Measurements from ENCODE around the gene C1orf216.
"Not testable (repeated sequence)": the region's sequence is repeated elsewhere in the genome, so short reads cannot be mapped to it uniquely, and the experiment has no call there.

Gene C1orf216

DNA sequence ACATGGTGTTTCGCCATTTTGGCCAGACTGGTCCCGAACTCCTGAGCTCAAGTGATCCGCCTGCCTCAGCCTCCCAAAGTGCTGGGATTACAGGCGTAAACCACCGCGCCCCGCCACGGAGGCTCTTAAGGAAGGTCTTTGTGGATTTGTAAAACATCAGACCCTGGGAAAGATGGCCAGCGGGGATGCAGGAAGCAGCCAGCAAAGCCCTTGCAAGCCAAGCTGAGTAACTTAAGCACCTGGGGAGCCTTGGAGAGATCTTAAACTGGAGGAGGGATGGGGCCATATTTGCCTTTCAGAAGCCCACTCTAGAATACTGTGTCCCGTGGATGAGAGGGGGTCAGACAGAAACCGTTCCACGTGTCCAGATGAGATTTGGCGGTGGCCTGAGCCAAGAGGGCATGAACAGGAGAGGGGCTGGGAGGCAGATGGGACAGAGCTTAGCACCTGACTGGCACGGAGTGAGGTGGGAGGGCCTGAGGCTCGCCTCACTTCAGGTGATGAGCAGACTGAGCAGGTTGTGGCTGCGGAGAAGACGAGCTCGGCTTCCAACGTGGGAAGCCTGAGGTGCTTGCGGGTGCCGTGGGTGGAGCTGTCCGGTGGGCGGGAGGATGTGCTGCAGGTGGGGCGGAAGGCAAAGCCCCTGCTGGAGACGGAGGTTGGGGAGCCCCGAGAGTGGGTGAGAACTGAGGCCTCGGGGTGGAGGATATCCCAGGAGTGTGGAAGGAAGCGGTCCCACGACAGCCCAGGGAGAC lies 11.7 kb downstream of the C1orf216 start:
- DNase-seq (ENCODE audit: low read depth in 2 of 2): no peak

DNA sequence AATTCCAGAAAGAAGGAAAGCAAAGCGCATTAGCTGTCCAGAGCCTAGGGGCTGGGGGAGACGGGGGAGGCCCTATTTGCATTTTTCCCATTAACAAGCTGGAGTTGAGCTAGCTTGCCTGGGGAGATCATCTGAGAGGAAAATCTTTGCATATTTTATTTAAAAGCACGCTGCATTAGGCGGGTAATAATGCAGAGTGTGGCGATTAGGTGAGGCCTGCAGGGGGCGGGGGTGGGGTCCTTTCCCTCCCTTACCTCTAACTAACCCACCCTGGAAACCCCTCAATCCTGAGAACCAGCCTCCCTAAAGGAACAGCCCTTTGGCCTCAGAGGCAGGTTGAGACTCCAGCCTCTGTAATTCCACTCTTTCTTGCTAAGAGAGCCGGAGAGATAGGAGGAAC lies 16.2 kb downstream of the C1orf216 start:
- no peak for DNase-seq (ENCODE audit: low read depth in 2 of 2)

DNA sequence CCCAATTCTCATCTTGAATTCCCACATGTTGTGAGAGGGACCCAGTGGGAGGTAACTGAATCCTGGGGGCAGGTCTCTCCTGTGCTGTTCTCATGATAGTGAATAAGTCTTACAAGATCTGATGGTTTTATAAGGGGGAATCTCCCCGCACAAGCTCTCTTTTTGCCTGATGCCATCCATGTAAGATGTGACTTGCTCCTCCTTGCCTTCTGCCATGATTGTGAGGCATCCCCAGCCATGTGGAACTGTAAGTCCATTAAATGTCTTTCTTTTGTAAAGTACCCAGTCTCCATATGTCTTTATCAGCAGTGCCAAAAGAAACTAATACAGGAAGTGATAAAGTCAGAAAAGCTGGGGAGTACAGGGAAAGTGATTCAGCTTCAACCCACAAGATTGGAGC lies 19.5 kb downstream of the C1orf216 start:
- DNase-seq (ENCODE audit: low read depth in 2 of 2): not testable (repeated sequence)

DNA sequence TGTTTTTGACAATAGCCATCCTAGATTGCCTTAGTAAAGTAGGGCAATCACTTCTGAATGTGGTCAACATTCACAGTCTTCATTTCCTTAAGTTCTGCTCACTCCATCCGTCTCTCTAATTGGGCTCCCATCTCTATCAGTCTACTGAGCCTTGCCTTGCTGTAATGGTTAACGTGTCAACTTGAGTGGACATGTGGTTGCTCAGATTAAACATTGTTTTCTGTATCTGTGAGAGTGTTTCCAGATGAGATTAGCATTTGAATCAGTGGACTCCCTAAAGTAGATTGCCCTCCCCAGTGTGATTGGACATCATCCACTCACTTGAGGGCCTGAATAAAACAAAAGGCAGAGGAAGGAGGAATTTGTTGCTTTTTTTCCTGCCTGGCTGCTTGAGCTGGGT lies 26.4 kb downstream of the C1orf216 start:
- DNase-seq (ENCODE audit: low read depth in 2 of 2): no peak

DNA sequence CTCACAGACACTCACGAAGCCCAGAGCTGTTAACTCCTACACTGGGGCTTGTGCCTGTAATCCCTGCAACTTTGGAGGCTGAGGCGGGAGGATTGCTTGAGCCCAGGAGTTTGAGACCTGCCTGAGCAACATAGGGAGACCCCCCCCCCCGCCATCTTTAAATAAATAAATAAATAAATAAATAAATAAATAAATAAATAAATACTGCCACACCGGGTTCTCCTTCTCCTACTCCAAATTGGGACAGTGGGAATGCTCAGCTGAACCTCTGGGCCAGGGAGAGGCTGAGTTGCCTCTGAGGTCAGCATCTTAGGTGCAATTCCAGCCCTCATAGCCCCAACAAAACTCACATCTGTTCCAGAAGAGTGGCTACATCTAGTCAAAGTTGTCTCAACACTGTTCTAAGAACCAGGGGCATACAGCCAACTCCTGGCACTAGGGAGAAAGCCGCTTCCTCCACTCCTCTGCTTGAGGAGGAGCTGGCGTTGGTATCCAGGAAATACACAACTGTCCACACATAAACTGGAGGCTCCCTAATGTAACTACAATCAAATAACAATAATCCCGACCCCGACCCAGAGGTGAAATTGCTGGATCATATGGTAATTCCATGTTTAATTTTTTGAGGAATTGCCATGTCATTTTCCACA lies 27.0 kb downstream of the C1orf216 start:
- no peak for DNase-seq (ENCODE audit: low read depth in 2 of 2)

DNA sequence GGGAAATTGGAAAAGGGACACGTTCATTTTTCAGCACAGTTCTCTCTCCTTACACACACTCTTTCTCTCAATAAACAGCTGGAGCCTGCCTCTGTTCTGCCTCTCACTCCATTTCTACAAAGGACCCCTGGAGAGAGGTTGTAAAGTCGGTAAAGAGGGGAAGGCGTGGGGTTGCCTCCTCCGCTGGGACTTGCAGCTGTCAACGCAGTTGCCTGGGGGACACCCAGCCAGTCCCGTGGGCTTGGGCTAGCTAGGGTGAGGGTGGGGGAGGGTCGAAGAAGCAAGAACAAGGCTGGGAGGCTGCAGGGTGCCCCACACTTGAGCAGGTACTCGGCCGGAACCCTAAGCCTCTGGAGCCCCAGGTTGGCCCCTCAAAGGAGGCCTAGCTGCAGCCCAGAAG lies 27.6 kb downstream of the C1orf216 start:
- no peak for DNase-seq (ENCODE audit: low read depth in 2 of 2)

DNA sequence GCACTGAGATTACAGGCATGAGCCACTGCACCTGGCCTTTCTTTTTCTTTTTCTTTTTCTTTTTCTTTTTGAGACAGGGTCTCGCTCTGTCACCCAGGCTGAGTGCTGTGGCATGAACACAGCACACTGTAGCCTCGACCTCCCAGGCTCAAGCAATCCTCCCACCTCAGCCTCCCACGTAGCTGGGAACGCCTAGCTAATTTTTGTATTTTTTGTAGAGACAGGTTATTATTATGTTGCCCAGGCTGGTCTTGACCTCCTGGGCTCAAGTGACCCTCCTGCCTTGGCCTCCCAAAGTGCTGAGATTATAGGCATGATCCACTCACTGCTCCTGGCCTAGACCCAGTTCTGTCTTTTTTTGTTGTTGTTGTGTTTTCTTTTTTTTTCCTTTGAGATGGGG lies 28.6 kb downstream of the C1orf216 start:
- not testable (repeated sequence) for DNase-seq (ENCODE audit: low read depth in 2 of 2)

DNA sequence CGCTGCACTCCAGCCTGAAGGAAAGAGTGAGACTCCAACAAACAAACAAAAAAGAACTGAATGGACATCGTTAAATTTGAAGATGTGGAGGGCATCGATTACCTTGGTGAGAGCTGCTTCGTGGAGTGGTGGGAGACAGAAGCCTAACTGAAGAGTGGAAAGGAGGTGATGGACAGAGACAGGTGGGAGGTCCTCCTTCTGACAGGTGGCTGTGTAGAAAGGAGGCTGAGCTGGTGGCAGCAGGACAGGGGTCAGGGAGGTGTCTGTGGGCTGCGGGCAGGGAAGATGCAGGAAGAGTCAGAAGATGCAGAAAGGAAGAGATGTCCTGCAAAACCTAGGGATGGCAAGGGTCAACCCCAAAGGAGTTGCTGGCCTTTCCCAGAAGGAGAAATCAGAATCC lies 30.5 kb downstream of the C1orf216 start:
- DNase-seq (ENCODE audit: low read depth in 2 of 2): no peak

DNA sequence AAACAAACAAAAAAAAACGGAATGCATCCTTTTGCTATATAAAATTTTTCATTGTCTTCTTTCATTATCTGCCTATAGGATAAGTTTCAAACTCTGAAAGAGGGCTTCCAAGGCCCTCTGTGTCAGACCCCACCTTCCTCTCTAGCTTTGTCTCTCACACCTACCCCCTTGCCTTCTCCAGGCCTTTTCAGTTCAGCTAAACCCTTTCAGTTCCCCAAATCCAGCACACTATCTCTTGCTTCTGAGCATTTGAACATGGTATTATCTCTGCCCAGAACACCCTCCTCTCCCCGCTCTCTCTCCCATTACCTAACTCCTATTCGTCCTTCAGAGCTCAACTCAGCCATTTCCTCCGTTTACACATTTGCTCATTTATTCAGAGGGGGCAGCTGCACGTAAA lies 35.7 kb downstream of the C1orf216 start:
- no peak for DNase-seq (ENCODE audit: low read depth in 2 of 2)

DNA sequence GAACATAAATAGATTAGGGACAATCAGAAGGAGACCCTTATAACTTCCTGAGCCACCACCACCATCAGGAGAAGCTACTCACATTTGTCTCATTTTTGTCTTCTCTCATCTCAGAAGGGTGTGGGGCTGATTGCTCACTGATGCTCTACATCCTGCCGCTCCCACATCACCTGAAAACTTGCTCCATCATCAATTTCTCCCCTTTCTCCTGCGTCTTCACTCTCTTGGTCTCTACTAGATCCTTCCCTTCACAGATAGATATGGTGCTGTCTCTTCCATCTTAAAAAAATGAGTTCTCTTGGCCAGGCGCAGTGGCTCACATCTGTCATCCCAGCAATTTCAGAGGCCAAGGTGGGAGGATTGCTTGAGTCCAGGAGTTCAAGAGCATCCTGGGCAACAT lies 38.4 kb downstream of the C1orf216 start:
- no peak for DNase-seq (ENCODE audit: low read depth in 2 of 2)

DNA sequence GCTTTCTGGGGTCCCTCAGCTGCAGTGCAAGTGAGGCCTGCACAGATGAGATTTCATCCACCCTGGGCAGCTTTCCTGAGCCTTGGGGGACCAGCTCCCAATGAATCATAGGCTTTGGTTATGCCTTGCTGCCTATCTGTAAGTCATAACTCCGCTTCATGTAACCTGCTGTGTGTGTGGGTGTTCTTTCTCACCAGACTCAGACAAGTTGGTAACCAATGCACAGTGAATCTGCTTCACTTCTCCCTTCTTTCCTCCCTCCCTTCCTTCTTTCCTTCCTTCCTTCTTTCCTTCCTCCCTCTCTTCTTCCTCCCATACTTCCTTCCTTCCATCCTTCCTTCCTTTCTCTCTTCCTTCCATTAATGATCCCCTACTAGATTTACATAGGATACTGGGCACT lies 42.9 kb downstream of the C1orf216 start:
- DNase-seq (ENCODE audit: low read depth in 2 of 2): no peak

DNA sequence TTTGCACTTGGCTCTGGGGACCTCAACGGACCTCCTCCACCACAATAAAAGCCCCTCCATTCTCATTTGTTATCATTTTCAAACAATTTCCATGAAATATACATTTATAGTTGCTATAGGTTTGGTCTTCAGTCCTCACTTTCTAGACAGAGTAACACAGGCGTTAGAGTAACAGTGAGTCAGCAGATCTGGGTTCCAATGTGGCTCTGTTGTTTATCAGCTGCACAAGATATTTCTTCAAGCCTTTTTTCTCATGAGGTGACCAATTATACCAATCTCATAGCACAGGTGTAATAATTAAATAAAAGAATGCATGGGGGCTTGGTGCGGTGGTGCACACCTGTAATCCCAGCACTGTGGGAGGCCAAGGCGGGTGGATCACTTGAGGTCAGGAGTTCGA lies 44.6 kb downstream of the C1orf216 start:
- DNase-seq (ENCODE audit: low read depth in 2 of 2): no peak

DNA sequence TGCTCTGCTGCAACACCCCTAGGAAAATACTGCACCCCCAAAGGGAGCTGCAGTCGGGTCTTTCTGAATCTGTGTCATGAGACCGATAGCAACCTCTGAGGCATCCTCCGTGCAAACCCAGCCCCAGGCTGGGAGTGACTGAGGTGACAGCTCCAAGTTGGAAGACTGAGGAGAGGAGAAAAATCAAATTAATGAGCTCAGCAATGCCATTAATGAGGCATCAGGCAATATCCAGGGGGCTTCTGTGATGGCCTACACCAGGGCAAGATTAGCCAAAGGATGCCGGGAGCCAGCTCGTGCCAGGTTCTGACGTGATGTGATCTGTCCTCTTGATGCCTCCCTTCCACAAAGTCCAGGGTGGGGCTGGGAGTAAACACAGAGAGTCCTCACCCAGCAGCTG lies 46.6 kb downstream of the C1orf216 start:
- no peak for DNase-seq (ENCODE audit: low read depth in 2 of 2)

DNA sequence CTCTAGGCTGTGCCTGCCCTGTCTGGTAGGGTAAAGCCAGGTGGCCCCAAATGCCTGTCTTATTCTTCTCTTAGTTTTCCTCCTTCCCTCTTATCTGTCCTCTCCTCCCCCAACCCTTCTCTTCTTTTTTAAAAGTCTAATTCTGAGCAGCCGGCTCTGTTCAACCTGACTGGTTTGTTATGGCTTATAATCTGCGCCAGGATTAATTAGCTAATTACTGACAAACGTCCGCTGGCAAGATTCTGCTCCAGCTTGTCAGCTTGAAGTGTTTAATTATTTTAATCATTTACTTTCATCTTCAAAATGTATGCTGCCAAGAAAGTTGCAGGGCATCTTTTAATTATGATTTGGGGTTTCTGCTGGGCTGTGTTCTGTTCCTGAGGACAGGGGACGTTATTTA lies 50.2 kb downstream of the C1orf216 start:
- no peak for DNase-seq (ENCODE audit: low read depth in 2 of 2)

DNA sequence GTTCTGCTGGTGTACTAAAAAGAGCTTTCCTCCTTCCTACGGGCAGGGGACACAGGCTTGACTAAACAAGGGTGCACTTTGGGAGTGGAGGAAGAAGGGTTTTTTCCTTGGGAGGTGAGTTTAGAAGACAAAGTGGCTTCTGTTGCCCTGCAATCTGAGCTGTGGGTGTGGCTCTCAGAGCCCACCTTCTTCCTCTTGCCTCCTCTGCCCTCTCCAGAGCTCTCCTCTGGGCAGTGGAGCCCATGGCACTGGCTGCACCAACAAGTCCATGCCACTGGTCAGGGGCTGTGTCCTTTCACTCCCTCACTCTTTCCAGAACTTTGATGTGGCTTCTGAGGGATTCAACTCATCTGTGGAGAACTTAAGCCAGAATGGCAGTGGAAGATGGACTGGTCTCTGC lies 51.8 kb downstream of the C1orf216 start:
- no peak for DNase-seq (ENCODE audit: low read depth in 2 of 2)

DNA sequence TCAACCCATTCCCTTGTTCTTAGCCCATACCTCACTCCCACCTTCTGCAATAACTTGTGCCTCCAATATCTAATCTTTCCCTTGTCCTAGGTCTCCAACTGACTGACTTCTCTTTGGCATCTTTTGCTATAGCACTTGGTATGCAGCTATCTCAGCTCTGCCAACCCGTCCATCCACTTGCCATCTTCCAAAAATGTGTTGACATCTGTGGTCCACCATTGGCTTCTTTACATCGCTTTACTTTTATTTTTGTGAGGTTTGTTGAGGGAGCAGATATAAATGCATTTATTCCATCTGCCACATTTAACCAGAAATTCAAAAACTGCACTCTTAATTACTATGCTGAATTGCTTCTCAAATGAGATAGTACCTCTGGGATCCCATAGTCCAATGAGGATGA lies 52.5 kb downstream of the C1orf216 start:
- DNase-seq (ENCODE audit: low read depth in 2 of 2): no peak
